ENCODE data around the gene TRAF5.
"Not testable (repeated sequence)": the region's sequence is repeated elsewhere in the genome, so short reads cannot be mapped to it uniquely, and the experiment has no call there.

TRAF5 gene

GRCh38 chr1:211347077-211347844 is 20.6 kb downstream of the TRAF5 start:
- DNase-seq: no peak

- no peak for DNase-seq
Observed at GRCh38 chr1:211348547-211348946, 21.9 kb downstream of the TRAF5 start.

GRCh38 chr1:211349741-211350140 is 23.1 kb downstream of the TRAF5 start:
- no peak for DNase-seq

- not testable (repeated sequence) for DNase-seq
Observed at GRCh38 chr1:211352055-211352454, 25.4 kb downstream of the TRAF5 start.

- DNase-seq: no peak
Observed at GRCh38 chr1:211352465-211352864, 25.8 kb downstream of the TRAF5 start.

GRCh38 chr1:211352985-211353515 is 26.4 kb downstream of the TRAF5 start:
- DNase-seq: peak; percentile 68

GRCh38 chr1:211353562-211354212 is 27.1 kb downstream of the TRAF5 start:
- DNase-seq: no peak

- no peak for DNase-seq
Observed at GRCh38 chr1:211355873-211356272, 29.2 kb downstream of the TRAF5 start.

GRCh38 chr1:211356723-211357407 is 30.2 kb downstream of the TRAF5 start:
- no peak for DNase-seq

- DNase-seq: no peak
Observed at GRCh38 chr1:211358685-211359084, 32.1 kb downstream of the TRAF5 start.

- no peak for DNase-seq
Observed at GRCh38 chr1:211359876-211360275, 33.2 kb downstream of the TRAF5 start.

- DNase-seq: no peak
Observed at GRCh38 chr1:211361202-211361601, 34.6 kb downstream of the TRAF5 start.

GRCh38 chr1:211369640-211370039 is 43.0 kb downstream of the TRAF5 start:
- DNase-seq: no peak

- no peak for DNase-seq
Observed at GRCh38 chr1:211370669-211371068, 44.0 kb downstream of the TRAF5 start.

GRCh38 chr1:211371406-211372105 is 44.9 kb downstream of the TRAF5 start:
- no peak for DNase-seq

GRCh38 chr1:211372463-211372862 is 45.8 kb downstream of the TRAF5 start:
- DNase-seq: peak; percentile 14

GRCh38 chr1:211375146-211375818 is 48.6 kb downstream of the TRAF5 start:
- no peak for DNase-seq

GRCh38 chr1:211375949-211376348 is 49.3 kb downstream of the TRAF5 start:
- no peak for DNase-seq

GRCh38 chr1:211376807-211377470 is 50.3 kb downstream of the TRAF5 start:
- no peak for DNase-seq

- no peak for DNase-seq
Observed at GRCh38 chr1:211377539-211378450, 51.2 kb downstream of the TRAF5 start.

- DNase-seq: peak; percentile 14
Observed at GRCh38 chr1:211378844-211379243, 52.2 kb downstream of the TRAF5 start.
